NCI-H446 (cell line): ENCODE measurements around the gene NAMPT.
"Not testable (repeated sequence)": the region's sequence is repeated elsewhere in the genome, so short reads cannot be mapped to it uniquely, and the experiment has no call there.

Experiments used
- DNase-seq, 2 experiments: peaks; one replicate each; lab custom pipeline; 2025; lab: John Stamatoyannopoulos, UW

The NAMPT gene

GRCh38 chr7:106231856-106232490 is 52.8 kb downstream of the NAMPT start:
- no peak for DNase-seq

DNA sequence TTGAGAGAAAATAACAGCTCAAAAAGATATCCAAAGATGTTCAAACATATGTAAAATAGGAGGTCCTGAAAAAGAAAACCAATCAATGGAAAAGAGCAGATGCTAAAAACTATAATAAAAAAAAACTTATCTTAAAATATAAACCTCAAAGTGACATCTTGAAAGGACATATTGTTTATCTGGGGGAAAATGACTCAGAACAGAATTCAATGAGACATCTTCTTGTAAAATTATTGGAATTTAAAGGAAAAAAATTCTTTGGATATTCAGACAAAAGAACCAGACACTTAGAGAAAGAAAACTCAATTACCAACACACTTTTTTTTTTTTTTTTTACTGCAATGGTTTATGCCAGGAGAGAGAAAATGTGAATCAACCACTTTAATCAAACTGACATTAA is 58.9 kb downstream of the NAMPT start:
- no peak for DNase-seq

- DNase-seq = no peak
Observed at GRCh38 chr7:106224797-106225196, 60.0 kb downstream of the NAMPT start.

DNA sequence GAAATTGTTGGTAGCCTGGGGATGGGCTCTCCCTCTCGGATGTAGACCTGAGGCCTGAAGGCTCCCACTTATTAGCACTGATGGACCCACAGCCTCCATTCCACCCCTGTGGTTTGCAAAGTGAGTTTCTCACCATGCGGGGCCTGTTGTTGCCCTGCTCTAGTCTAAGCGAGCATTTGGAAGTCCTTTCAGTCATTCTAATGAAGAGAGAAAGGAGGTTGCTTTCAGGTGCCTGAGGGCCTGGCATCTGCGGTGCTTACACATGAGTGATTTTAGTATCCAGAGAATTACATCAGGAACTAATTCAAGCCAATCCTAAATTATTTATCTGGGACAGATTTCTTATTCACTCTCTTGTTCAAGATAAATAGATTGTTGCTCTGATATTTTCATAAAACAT is 61.6 kb downstream of the NAMPT start:
- DNase-seq = no peak

- DNase-seq = no peak
Observed at GRCh38 chr7:106222545-106222944, 62.2 kb downstream of the NAMPT start.

DNA sequence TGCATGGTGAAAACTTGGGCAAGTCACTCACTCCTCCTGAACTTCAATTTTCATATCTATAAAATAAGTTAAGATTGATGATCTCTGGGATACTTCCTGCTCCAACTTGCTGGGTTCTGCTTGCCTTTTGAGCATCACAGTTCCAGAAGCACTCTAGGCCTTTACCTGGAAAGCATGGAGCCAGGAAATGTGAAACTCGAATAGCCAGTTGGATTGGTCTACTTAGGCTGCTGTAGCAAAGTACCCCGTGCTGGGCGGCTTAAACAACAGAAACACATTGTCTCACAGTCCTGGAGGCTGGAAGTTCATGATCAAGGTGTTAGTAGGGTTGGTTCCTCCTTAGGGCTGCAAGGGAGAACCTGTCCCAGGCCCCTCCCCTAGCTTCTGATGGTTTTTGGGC is 64.5 kb downstream of the NAMPT start:
- no peak for DNase-seq

DNA sequence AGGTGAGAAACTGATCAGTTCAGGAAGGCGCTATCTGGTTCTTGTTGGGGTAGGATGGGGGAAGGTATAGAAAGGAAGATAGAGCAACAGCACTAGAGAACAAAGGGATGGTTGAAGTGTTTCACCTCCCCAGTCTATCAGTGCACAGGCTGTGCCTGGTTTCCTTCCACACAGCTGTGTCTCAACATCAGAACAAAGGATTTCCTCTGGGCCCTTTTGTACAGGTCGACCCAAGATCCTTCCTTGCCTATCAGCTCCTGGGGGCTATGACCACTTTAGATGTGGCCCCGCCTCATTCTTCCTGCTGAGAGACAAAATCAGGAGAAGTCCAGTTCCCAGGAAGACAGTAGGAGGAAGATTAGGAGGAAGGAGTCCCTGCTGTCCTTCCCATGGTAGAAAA is 65.6 kb downstream of the NAMPT start:
- DNase-seq = no peak

DNA sequence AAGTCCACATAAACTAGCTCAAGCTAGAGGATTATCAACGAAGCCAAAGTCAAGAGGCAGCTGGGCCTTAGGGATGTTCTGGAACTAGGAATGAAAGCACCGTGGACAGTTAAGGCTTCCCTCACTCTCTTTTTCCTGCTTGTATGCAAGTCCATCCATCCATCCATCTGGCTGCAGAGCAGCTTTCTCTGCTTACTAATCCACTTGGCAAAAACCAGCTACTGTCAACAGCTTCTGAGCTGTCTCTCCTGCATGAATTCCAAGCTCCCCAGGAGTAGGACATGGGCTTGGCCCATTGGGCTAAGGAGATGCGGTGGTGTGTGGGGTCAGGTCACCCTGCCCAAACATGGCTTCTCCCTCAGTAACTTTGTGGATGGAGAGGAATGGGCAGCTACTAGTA is 66.2 kb downstream of the NAMPT start:
- DNase-seq = no peak

GRCh38 chr7:106216923-106217542 is 67.8 kb downstream of the NAMPT start:
- no peak for DNase-seq

DNA sequence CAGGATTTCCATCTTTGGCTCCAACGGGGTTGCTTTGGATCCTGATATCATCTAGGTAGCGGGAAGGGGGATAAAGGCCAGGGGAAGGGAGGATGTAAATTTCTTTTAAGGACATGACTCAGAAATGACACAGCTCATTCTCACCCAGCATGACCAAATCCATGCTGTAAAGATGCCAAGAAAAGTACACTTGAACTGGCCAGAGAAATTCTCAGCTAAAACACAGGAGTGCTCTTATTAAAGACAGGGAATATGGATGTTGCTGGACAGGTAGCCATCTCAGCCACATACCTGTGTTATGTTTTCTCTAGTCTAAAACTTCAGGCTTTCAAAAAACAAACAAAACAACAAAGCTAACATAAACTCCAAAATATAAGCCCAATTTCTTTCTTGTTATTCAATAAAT is 68.3 kb downstream of the NAMPT start:
- DNase-seq = peak in 1 of 2 experiments; percentile 48

DNA sequence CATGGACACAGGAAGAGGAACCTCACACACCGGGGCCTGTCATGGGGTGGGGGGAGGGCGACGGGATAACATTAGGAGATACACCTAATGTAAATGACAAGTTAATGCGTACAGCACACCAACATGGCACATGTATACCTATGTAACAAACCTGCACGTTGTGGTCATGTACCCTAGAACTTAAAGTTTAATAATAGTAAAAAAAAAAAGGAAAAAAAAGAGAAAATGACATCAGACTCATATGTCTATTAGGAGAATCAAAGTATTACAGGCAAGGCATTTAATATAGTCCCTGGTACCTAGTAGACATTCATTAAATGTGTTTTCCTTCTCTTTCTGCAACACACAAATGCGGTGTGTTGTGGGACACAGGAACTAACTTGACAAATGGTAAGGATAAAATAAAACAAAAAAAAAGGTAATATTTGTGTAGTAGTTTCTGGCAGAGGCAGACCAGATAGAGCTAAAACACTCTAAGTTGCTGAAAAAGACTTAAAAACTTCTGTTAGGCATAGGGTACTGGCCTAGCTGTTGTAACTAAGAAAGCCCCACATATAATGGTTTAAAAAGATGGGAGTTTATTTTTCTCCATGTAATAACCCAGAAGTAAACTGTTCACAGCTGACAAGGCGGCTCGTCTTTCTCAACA is 68.8 kb downstream of the NAMPT start:
- no peak for DNase-seq

DNA sequence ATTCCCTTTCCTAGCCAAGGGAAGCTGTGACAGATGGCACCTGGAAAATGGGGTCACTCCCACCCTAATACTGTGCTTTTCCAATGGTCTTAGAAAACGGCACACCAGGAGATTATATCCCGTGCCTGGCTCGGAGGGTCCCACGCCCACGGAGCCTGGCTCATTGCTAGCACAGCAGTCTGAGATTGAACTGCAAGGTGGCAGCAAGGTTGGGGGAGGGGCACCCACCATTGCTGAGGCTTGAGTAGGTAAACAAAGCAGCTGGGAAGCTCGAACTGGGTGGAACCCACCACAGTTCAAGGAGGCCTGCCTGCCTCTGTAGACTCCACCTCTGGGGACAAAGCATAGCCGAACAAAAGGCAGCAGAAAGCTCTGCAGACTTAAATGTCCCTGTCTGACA is 75.8 kb downstream of the NAMPT start:
- DNase-seq = not testable (repeated sequence)

GRCh38 chr7:106206826-106207541 is 77.8 kb downstream of the NAMPT start:
- no peak for DNase-seq

DNA sequence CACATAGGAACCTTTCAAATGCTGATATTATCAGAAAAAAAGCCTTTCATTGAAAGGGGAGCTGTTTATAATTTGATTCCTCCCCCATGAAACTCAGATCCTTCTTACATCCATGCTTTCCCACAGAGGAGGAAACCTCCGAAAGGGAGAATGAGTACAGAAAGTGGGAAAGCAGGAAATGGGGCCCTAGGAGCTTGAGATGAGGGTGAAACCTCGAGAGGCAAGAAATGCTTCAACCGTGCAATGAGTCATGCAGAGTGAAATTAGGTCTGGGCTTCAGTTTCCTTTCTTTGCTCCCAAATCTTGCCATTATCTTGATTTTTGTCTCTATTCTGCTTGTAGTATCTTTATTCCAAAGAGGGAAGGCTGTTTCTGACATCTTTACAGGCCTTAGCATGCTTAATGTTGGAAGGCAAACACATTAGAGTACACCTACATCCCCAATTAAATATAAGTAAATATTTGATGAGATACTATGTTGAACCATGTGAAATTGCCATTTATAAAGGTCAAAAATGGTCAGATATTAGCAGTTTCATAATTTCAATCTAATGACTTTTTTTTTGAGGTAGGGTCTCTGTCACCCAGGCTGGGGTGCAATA is 79.1 kb downstream of the NAMPT start:
- DNase-seq = no peak

GRCh38 chr7:106203473-106203872 is 81.3 kb downstream of the NAMPT start:
- no peak for DNase-seq

DNA sequence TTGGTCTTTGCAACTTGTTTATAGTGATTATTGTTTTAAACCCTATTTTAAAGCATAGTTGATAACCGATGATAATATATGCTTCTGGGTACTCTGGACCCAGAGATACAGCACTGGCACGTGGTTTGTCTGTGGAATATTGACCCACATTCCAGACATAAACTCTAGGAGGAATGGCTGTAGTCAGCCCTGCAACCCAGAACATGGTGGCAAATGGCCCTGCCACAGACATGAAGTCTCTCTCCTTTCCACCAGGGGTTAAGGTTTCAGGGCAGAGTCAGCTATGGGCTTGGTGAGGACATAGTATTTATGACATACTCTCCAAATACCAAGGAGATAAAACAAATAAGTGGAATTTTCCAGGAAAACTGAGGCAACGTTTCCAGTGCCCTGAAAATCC is 83.6 kb downstream of the NAMPT start:
- no peak for DNase-seq

DNA sequence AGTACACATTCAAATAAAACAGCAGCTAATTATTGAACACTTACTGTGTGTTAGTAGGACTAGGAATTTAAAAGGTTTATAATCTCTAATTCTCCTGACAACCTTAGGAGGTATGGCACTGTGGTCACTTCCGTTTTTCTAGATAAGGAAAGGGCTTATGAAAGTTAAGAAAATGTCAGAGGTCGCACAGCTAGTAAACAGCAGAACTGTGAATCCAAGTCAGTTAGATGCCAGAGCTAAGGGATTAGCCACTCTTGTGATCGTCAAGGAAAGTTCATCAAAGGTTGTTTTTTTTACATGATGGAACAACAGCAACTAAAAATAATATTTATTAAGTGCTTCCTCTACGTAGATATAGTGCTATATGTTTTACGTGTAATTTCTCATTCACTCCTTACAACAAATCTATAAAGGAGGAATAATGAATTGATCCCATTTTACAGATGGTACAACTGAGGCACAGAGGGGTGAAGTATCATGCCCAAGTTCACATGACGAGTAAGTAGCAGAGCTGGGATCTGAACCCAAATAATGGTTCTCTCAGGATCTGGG is 84.9 kb downstream of the NAMPT start:
- DNase-seq = no peak

GRCh38 chr7:106199024-106199423 is 85.8 kb downstream of the NAMPT start:
- DNase-seq = no peak
